ENCODE results near the gene RPS19BP1.

Gene RPS19BP1

DNA sequence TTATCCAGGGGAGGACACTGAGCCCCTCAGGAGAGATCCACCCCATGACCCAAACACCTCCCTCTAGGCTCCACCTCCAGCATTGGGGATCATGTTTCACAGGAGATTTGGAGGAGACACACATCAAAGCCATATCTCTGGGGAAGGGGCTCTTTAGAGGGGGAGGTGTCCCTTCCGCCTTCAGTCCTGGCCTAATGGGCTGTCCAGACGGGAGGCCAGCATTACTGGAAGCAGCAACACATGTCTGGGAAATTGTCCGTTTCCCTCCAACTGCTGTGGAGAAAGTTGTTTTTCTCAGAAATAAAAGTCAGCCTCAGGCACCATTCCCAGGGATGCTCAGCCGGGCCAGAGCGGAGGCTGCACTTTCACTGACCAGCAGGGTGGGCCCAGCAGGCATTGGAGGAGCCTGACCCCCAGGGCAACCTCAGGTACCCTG lies 47.5 kb upstream of the RPS19BP1 start:
- TF ChIP-seq, protein P1, sequence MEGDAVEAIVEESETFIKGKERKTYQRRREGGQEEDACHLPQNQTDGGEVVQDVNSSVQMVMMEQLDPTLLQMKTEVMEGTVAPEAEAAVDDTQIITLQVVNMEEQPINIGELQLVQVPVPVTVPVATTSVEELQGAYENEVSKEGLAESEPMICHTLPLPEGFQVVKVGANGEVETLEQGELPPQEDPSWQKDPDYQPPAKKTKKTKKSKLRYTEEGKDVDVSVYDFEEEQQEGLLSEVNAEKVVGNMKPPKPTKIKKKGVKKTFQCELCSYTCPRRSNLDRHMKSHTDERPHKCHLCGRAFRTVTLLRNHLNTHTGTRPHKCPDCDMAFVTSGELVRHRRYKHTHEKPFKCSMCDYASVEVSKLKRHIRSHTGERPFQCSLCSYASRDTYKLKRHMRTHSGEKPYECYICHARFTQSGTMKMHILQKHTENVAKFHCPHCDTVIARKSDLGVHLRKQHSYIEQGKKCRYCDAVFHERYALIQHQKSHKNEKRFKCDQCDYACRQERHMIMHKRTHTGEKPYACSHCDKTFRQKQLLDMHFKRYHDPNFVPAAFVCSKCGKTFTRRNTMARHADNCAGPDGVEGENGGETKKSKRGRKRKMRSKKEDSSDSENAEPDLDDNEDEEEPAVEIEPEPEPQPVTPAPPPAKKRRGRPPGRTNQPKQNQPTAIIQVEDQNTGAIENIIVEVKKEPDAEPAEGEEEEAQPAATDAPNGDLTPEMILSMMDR (IDR thresholded peaks at IDR 0.05; ENCODE audit: insufficient read depth, low read length, poor library complexity, severe bottlenecking), result no peak
- no peak for TF ChIP-seq EZH2phosphoT487 (conservative IDR thresholded peaks at IDR 0.05; ENCODE audit: low read length)
- Histone ChIP-seq H3K36me3 (ENCODE audit: low read length) (no peaks in the 10 kb centered on the region), H3K27me3 (ENCODE audit: low read length) (no peaks in the 10 kb centered on the region), H3K79me2 (ENCODE audit: insufficient read depth, low read length) (no peaks in the 10 kb centered on the region), H3F3A (ENCODE audit: insufficient read depth) (no peaks in the 10 kb centered on the region), H2AFZ (ENCODE audit: low read depth, low read length, severe bottlenecking) (no peak overlapping the region), H3K27ac (ENCODE audit: low read depth, low read length) (no peak overlapping the region), H3K9ac (ENCODE audit: low read length) (no peak overlapping the region), H3K9me3 (ENCODE audit: insufficient read depth, low read length) (no peaks in the 10 kb centered on the region), H3K9me2 (replicated peaks; ENCODE audit: insufficient read depth, low read length) (no peaks in the 10 kb centered on the region), H4K20me1 (ENCODE audit: low read depth, low read length) (no peaks in the 10 kb centered on the region), H3K4me2 (ENCODE audit: low read depth, low read length, poor library complexity, severe bottlenecking) (no peak overlapping the region), H3K4me3 (ENCODE audit: insufficient read depth, low read length, poor library complexity, severe bottlenecking) (no peak overlapping the region)

DNA sequence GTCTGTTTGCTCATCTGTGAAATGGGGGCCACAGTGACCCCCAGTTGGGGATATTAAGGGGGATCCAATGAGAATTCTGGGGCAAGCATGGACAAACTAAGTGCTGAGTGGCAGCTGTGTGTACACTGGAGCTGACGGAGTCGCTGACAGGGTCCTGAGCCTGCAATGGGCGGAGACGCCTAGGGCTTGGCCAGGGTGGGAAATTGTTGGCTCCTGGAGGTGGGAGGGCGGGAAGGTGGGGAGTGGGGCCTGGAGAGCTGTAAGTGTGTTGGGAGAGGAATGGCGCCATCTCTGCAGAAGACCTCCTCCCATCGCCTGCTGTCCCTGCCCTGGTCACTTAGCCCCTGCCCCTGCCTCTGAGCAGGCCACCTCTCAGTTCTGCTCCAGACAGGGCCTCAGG lies 45.4 kb upstream of the RPS19BP1 start:
- H4K20me1 ChIP-seq (ENCODE audit: low read depth, low read length), result no peaks in the 10 kb centered on the region
- no peaks in the 10 kb centered on the region for H3K9me3 ChIP-seq (ENCODE audit: insufficient read depth, low read length)
- H3K79me2 ChIP-seq (ENCODE audit: insufficient read depth, low read length), result no peaks in the 10 kb centered on the region
- no peaks in the 10 kb centered on the region for H3F3A ChIP-seq (ENCODE audit: insufficient read depth)
- no peak overlapping the region for H3K4me3 ChIP-seq (ENCODE audit: insufficient read depth, low read length, poor library complexity, severe bottlenecking)
- H3K4me2 ChIP-seq (ENCODE audit: low read depth, low read length, poor library complexity, severe bottlenecking), result no peak overlapping the region
- TF ChIP-seq, protein P1 (IDR thresholded peaks at IDR 0.05; ENCODE audit: insufficient read depth, low read length, poor library complexity, severe bottlenecking), result no peak
- TF ChIP-seq EZH2phosphoT487 (conservative IDR thresholded peaks at IDR 0.05; ENCODE audit: low read length), result no peak
- H3K9ac ChIP-seq (ENCODE audit: low read length), result no peak overlapping the region
- H3K27ac ChIP-seq (ENCODE audit: low read depth, low read length), result no peak overlapping the region
- no peaks in the 10 kb centered on the region for H3K9me2 ChIP-seq (replicated peaks; ENCODE audit: insufficient read depth, low read length)
- no peak overlapping the region for H2AFZ ChIP-seq (ENCODE audit: low read depth, low read length, severe bottlenecking)
- no peaks in the 10 kb centered on the region for H3K27me3 ChIP-seq (ENCODE audit: low read length)
- H3K36me3 ChIP-seq (ENCODE audit: low read length), result no peaks in the 10 kb centered on the region

DNA sequence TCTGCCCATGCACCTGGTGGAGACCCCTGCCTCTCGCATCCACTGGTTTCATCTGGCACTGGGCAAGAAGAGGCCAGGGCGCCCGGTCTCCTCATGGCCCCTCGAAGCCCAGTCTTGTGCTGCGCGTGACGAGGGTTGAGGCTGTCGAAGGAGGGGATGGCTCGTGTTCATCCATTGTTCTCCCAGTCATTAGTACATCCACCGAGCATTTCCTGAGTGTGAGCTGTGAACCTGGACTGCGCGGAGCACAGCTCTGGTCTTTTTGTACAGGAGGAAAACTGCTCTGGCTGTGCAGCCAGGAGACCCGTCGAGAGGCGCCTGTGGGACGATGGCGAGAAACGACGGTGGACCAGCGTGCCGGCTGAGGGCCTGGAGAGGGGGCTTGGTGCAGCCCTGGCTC lies 44.8 kb upstream of the RPS19BP1 start:
- Histone ChIP-seq H2AFZ (ENCODE audit: low read depth, low read length, severe bottlenecking) (no peak overlapping the region), H3K9me3 (ENCODE audit: insufficient read depth, low read length) (no peaks in the 10 kb centered on the region), H3K27me3 (ENCODE audit: low read length) (no peaks in the 10 kb centered on the region), H3K9me2 (replicated peaks; ENCODE audit: insufficient read depth, low read length) (no peaks in the 10 kb centered on the region), H3K79me2 (ENCODE audit: insufficient read depth, low read length) (no peaks in the 10 kb centered on the region), H3K27ac (ENCODE audit: low read depth, low read length) (no peak overlapping the region), H3K4me2 (ENCODE audit: low read depth, low read length, poor library complexity, severe bottlenecking) (no peak overlapping the region), H4K20me1 (ENCODE audit: low read depth, low read length) (no peaks in the 10 kb centered on the region), H3F3A (ENCODE audit: insufficient read depth) (no peaks in the 10 kb centered on the region), H3K36me3 (ENCODE audit: low read length) (no peaks in the 10 kb centered on the region), H3K4me3 (ENCODE audit: insufficient read depth, low read length, poor library complexity, severe bottlenecking) (no peak overlapping the region), H3K9ac (ENCODE audit: low read length) (no peak overlapping the region)
- no peak for TF ChIP-seq EZH2phosphoT487 (conservative IDR thresholded peaks at IDR 0.05; ENCODE audit: low read length)
- TF ChIP-seq, protein P1 (IDR thresholded peaks at IDR 0.05; ENCODE audit: insufficient read depth, low read length, poor library complexity, severe bottlenecking), result no peak
